ENCODE results near the gene SLC22A23. TPM values are rescaled to one million over a fixed set of nuclear protein-coding genes. Genes with fewer than 3 reads are reported as not detected.

Gene SLC22A23
- total RNA-seq, 1 donor from 2014 or later = 102 TPM

GRCh38 chr6:3297909-3298308 is 158.9 kb downstream of the SLC22A23 start:
- TF ChIP-seq, protein P1, sequence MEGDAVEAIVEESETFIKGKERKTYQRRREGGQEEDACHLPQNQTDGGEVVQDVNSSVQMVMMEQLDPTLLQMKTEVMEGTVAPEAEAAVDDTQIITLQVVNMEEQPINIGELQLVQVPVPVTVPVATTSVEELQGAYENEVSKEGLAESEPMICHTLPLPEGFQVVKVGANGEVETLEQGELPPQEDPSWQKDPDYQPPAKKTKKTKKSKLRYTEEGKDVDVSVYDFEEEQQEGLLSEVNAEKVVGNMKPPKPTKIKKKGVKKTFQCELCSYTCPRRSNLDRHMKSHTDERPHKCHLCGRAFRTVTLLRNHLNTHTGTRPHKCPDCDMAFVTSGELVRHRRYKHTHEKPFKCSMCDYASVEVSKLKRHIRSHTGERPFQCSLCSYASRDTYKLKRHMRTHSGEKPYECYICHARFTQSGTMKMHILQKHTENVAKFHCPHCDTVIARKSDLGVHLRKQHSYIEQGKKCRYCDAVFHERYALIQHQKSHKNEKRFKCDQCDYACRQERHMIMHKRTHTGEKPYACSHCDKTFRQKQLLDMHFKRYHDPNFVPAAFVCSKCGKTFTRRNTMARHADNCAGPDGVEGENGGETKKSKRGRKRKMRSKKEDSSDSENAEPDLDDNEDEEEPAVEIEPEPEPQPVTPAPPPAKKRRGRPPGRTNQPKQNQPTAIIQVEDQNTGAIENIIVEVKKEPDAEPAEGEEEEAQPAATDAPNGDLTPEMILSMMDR (IDR thresholded peaks at IDR 0.05; ENCODE audit: partially characterized antibody, unreplicated experiment) = no peak
- H3K27me3 Mint-ChIP-seq (ENCODE audit: unreplicated experiment) = peaks cover 9% of the 10 kb centered on the region
- peaks cover 4% of the 10 kb centered on the region for H3K36me3 Mint-ChIP-seq (ENCODE audit: unreplicated experiment)
- peak; percentile 17 for DNase-seq
- H3K4me1 Mint-ChIP-seq (ENCODE audit: low read depth, unreplicated experiment) = peaks cover 40% of the 10 kb centered on the region
- peak overlapping the region; percentile 3 for H3K27ac Mint-ChIP-seq (ENCODE audit: unreplicated experiment)
- peak overlapping the region; percentile 5 for H3K4me3 Mint-ChIP-seq (ENCODE audit: unreplicated experiment)
- peaks cover 18% of the 10 kb centered on the region for H3K9me3 Mint-ChIP-seq (ENCODE audit: unreplicated experiment)

- Mint-ChIP-seq H3K9me3 (ENCODE audit: unreplicated experiment) (peaks cover 19% of the 10 kb centered on the region), H3K4me1 (ENCODE audit: low read depth, unreplicated experiment) (peaks cover 43% of the 10 kb centered on the region), H3K27me3 (ENCODE audit: unreplicated experiment) (peaks cover 12% of the 10 kb centered on the region), H3K27ac (ENCODE audit: unreplicated experiment) (peak overlapping the region; percentile 83), H3K4me3 (ENCODE audit: unreplicated experiment) (peak overlapping the region; percentile 19), H3K36me3 (ENCODE audit: unreplicated experiment) (peaks cover 4% of the 10 kb centered on the region)
- peak; percentile 12 for DNase-seq
- TF ChIP-seq, protein P1 (IDR thresholded peaks at IDR 0.05; ENCODE audit: partially characterized antibody, unreplicated experiment) = no peak
Observed at GRCh38 chr6:3297006-3297405, 159.8 kb downstream of the SLC22A23 start.

DNA sequence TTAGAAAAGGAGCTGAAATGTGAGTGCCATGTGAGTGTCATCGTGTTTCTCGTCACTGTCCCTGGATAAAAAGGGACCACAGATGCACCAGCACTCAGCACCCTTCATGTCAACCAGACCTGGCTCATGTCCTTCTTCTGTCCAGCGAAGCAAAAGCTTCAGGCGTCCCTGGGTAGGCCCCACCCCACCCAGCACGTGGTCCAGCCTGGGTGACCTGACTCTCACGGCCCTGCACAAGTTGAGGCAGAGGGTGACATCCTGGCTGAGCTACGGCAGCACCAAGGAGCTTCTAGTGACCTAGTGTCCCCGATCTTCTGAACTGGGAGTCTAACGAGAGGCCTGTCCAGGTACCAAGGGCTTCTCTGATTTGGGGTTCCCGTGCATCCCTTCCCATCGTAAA is 160.3 kb downstream of the SLC22A23 start:
- Mint-ChIP-seq H3K36me3 (ENCODE audit: unreplicated experiment) (peaks cover 2% of the 10 kb centered on the region), H3K4me1 (ENCODE audit: low read depth, unreplicated experiment) (peaks cover 43% of the 10 kb centered on the region), H3K4me3 (ENCODE audit: unreplicated experiment) (peak overlapping the region; percentile 19), H3K9me3 (ENCODE audit: unreplicated experiment) (peaks cover 19% of the 10 kb centered on the region), H3K27ac (ENCODE audit: unreplicated experiment) (peak overlapping the region; percentile 83), H3K27me3 (ENCODE audit: unreplicated experiment) (peaks cover 15% of the 10 kb centered on the region)
- DNase-seq = peak; percentile 14
- TF ChIP-seq, protein P1 (IDR thresholded peaks at IDR 0.05; ENCODE audit: partially characterized antibody, unreplicated experiment) = no peak

DNA sequence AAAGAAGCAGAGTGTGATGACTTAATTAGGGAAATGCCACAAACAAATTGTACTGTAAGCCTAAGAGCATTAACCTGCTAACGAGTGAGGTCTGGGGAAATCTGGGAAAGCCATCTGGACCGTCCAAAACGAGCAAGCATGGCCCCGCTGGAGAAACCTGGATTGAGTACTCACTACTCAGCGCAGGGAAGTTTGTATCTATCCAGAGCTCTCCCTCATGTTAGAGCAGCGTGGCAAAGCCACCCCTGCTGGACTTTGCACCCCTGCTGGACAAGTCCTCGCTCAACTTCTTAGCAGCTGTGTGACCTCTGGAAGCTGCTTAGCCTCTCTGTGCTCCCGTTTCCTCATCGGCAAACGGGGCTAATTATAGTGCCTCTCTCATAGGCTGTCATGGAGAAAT is 160.8 kb downstream of the SLC22A23 start:
- Mint-ChIP-seq H3K4me3 (ENCODE audit: unreplicated experiment) (peak overlapping the region; percentile 81), H3K27ac (ENCODE audit: unreplicated experiment) (peak overlapping the region; percentile 94), H3K36me3 (ENCODE audit: unreplicated experiment) (no peaks in the 10 kb centered on the region), H3K27me3 (ENCODE audit: unreplicated experiment) (peaks cover 15% of the 10 kb centered on the region), H3K4me1 (ENCODE audit: low read depth, unreplicated experiment) (peaks cover 43% of the 10 kb centered on the region), H3K9me3 (ENCODE audit: unreplicated experiment) (peaks cover 19% of the 10 kb centered on the region)
- DNase-seq = peak; percentile 31
- TF ChIP-seq, protein P1 (IDR thresholded peaks at IDR 0.05; ENCODE audit: partially characterized antibody, unreplicated experiment) = no peak

DNA sequence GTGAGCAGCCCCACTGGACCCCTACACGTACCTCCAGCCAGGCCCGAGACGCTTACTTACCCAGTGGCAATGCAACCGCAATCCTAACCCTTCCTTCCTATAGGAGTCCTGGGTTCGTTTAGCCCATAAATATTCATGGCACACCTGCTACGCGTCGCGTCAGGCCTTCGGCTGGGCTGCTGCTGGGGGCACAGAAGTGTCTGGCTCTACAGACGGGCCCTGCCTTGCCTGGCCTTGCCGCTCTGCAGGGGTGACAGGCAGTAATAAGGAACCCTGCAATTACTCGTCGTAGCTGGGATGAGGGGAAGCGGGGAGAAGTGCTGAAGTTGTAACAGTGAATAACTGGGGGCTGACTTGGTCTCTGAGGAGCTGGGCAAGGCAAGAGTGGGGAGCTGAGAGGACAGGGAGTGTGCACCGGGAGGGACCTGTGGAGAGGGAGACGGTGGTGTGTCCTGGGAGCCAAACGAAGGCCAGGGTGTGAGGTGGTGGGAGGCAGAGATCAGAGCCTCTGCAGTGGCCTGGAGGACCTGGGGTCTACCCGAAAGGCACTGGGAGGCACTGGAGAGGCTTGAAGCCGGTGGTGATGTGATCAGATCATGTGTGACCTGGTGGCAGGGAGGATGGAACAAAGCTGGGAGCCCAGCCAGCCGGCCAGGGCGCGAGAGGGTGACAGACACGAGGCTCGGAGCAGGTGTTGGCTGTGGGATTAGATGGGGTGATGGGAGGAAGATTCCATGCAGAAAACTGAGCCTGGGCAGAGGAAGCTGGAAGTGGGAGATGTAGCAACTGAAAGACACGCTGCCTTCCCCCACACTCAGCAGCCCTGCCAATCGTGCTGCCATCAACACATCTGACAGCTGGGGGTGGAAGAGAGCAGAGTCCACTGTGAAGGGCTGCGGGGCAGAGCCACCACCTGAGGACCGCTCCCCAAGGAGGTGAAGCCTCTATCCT is 161.7 kb downstream of the SLC22A23 start:
- Mint-ChIP-seq H3K27ac (ENCODE audit: unreplicated experiment) (peak overlapping the region; percentile 94), H3K27me3 (ENCODE audit: unreplicated experiment) (peaks cover 15% of the 10 kb centered on the region), H3K36me3 (ENCODE audit: unreplicated experiment) (no peaks in the 10 kb centered on the region), H3K9me3 (ENCODE audit: unreplicated experiment) (peaks cover 19% of the 10 kb centered on the region), H3K4me3 (ENCODE audit: unreplicated experiment) (peak overlapping the region; percentile 81), H3K4me1 (ENCODE audit: low read depth, unreplicated experiment) (peaks cover 41% of the 10 kb centered on the region)
- DNase-seq = peak; percentile 82
- TF ChIP-seq, protein P1 (IDR thresholded peaks at IDR 0.05; ENCODE audit: partially characterized antibody, unreplicated experiment) = no peak

Data from glutamatergic neuron (in vitro differentiated cells).